Activated CD4-positive, alpha-beta T cell treated with anti-CD3 and anti-CD28 coated beads, Interleukin-2, amount 50 U/mL, for 16 hours (primary cell): ENCODE measurements around the gene CLEC4E.
"Not testable (repeated sequence)": the region's sequence is repeated elsewhere in the genome, so short reads cannot be mapped to it uniquely, and the experiment has no call there.

Experiments
- DNase-seq: peaks from one replicate; pipeline ENCODE4 v3.0.0-alpha.2; 2020

The CLEC4E gene, protein sequence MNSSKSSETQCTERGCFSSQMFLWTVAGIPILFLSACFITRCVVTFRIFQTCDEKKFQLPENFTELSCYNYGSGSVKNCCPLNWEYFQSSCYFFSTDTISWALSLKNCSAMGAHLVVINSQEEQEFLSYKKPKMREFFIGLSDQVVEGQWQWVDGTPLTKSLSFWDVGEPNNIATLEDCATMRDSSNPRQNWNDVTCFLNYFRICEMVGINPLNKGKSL

DNA sequence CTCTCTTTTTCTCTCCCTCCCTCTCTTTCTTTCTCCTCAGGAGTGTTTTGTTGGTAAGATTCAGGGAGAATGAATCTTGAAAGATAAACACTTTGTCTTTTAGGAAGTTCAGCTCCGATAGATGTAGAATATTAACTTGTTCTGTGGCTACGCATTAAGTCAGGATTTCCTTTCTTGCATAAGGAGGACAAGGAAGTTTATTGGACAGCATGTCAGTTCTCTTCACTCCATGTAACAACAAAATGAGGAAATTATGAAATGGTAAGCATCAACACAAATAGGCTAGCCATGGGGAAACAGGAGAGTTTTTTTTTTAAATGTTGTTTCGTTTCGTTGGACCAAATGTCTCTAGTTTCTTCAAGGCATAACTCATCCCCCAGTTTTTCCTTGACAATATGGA lies at the start of gene CLEC4E:
Gene CLEC4E (minus strand): TSS at position 75 of the 400 bp plus-strand sequence. CDS start 108 bp downstream, outside the sequence.
- DNase-seq, result not testable (repeated sequence)

DNA sequence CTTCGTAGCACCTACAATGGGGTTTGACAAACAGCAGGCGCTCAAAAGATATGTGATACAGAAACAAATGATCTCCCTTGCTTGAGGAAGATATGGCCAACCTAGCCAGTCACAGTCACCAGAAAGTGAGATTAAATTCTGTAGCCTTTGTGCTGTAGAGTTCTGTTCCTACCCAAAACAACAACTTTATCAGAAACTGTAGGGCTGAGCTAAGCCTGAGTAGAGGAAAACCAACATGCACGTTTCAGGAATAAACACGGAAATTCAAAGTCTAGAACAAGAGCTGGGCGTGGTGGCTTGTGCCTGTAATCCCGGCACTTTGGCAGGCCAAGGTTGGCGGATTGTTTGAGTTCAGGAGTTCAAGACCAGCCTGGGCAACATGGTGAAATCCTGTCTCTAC lies 49.0 kb upstream of the CLEC4E start:
- no peak for DNase-seq

DNA sequence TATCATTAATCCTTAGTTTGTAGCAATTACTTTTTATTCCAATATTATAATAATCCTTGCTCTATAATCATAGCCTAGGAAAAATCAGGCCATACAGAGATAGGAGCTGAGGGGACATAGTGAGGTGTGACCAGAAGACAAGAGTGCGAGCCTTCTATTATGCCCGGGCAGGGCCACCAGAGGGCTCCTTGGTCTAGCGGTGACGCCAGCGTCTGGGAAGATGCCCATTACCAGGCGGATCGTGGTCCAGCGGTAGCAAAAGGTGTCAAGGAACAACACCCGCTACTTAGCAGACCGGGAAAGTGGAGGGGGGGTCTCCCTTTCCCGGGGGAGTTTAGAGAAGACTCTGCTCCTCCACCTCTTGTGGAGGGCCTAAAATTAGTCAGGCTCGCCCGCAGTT lies 43.8 kb upstream of the CLEC4E start:
- not testable (repeated sequence) for DNase-seq

DNA sequence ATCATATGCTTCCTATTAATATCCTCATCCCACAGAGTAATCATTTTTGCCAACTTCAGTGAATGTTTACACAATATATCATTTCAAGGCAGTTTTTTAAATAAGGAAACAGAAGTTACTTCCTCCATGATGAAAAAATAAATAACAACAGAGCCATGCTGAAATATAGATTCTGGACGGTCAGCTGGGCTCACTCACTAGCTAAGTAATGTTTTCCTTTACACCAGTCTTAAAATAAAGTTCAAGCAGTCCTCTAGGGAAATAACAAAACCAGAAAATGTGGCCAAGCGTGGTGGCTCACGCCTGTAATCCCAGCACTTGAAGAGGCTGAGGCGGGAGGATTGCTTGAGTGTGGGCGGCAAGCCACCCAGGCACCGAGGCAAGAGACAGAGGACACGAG lies 43.3 kb upstream of the CLEC4E start:
- no peak for DNase-seq

DNA sequence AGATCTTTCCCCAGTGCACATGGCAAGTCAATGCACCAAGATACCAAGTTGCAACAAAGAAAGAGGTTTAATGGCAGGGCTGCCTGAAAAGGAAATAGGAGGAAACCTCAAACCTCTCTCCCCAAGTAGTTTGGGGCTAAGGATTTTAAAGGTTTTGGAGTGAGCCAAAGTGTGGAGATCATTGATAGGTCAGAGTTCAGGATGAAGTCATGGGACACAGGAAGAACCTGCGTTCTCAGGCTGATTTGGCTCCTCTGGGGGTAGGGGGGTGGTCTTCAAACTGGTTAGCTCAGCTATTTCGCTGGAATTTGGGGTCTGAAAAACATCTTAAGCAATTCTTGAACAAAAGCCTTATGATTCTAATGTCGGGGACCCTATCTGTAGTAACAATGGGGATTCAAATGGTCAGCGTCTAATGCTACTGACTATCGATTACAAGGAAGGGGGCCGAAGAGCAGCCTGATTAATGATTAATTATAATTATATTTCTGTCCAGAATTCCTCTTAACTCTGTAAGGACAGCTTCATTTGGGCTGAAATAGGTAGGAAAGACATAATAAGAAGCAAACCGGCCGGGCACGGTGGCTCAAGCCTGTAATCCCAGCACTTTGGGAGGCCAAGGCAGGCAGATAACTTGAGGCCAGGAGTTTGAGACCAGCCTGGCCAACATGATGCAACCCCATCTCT lies 40.5 kb upstream of the CLEC4E start:
- no peak for DNase-seq

DNA sequence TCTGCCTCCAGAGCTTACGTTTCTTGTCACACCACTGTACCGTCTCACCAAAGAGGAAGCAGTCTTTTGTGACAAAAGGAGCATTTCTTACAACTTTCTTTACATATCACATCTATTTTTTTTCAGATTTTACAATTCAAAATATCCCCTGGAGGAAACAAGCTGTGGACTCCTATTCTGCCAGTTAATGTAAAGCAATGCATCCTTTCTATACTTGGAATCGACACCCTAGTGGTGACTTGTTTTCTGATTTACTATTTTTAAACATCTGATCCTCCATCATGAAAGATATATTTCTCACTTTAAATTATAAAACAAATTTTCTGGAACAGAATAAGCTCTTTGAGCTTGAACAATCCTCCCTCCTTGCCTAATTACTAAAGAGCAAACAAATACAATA lies 37.2 kb upstream of the CLEC4E start:
- DNase-seq, result no peak

DNA sequence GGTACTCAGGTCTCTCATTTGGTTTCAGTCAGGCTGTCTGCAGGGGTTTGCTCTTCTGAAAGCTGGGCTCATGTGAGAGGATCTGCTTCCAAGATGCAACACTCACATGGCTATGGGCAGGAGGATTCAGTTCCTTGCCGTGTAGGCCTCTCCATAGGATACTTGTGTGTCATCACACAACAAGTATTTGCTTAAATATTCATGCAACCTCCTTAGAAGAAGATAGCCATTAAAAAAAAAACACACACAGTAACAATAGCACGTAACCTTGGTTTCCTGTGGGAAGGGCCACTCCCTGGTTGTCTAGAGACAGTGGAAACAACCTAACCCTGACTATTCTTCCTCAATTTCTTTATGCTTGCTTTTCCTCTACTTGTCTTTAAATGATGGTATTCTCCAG lies 31.8 kb upstream of the CLEC4E start:
- no peak for DNase-seq

DNA sequence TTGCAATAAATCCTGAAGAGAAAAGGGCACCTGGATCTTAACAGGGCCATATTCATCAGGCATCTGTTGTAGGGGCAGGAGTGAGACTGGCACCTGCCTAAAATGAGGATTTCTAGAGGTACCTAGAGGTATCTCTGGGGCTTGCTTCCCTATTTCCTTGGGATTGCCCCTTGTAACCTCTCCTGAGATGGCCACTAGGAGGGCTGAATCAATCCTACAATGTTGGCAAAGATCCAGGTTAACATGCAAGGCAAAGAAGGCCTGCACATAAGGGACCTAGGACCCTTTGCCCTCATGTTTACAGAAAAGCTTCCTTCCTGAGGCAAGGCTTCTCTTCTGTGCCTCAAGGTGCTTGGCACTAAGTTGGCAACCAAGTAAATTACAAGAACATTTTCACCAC lies 25.8 kb upstream of the CLEC4E start:
- DNase-seq, result no peak

DNA sequence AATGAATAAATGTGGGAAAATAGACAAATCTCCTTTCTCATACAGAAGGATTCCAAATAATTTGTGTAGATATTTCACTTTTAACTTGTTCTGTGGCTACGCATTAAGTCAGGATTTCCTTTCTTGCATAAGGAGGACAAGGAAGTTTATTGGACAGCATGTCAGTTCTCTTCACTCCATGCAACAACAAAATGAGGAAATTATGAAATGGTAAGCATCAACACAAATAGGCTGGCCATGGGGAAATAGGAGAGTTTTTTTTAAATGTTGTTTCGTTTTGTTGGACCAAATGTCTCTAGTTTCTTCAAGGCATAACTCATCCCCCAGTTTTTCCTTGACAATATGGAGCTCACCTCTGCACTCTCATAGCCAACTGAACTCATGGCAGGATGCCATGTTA lies 25.3 kb upstream of the CLEC4E start:
- DNase-seq, result not testable (repeated sequence)

DNA sequence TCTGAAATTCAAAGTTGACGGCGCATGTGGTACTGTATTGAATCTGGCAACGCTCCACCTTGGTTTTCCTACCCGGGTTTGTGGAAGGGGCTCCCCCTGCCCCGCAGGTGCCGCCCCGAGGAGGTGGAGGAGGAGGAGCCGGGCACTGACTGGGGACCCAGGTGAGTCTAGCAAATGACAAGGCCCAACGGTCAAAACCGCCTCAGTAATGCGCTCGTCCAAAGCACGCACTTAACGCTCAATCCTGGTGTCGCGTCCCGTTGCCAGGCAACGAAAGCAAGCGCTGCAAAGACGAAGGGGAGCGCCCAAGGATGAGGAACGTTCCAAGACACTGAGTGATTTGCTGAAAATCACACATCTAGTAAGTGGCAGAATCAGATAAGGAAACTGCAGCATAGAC lies 24.0 kb upstream of the CLEC4E start:
- no peak for DNase-seq

DNA sequence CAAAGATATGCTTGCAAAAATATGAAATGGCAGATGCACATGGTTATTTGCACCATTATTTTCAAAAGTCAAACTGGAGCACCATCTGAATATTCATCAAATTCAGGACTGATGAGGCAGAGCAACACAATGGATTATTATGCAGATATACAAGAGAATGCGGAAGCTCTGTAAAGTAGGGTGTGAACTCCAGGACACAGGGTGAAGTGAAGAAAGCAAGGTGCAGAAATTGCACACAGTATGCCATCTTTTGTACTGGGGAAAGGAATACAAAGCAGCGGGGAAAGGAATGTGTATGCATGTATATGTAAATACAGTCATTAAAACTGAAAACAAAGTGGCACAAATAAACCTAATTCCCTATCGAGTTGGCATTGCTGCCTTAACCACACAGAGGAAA lies 22.7 kb upstream of the CLEC4E start:
- no peak for DNase-seq

DNA sequence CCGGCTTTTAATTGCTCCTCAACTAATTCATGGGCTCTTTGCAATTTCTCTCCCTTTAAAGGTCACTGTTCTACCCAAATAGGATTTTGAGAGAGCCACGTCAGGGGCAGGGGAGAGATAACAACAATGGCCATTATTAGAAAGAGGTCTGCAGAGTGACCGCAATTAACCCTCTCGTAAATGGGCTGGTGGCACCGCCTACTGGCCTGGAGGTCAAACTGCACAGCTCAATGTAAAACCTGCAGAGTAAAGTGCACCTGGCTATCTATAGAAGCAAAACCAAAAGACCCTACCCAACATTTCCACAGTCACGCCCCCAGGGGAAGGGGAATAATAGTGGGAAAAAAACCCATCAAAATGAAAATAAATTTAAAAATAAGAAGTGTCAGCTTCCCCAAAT lies 21.6 kb upstream of the CLEC4E start:
- no peak for DNase-seq

DNA sequence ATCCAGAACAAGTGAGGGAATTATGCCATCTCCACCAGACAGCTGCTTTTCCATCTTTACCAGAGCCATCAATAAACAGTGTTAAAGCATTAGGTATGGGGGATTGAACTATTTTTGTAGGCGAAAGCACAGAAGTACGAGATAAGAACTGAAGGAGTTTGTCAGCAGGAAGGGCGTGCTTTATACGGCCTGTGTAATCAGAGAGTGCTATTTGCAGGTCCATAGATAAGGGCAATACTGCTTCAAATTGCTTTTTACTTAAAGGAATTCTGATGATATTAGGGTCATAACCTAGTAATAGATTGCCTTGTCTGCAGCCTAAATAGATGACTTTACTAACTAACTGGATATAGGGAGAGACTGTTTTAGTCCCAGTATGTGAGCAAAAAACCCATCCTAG lies 20.3 kb upstream of the CLEC4E start:
- no peak for DNase-seq

DNA sequence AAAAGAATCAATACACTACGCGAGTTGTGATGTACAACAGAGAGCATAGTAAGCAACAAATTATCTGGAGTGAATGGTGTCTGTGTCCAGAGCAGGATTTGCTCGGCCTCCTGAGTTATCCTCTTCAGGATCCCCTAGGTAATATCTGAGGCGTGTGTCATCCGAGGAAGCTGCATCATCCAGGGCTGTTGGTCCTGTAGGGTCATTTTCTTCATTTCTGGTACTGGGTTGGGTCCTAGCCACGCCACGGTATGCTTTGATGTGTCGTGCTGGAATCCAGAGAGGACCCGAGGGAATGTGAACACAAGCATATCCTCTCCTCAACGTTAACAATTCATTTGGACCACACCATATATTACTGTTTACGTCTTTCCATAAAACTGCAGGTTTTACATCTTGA lies 19.0 kb upstream of the CLEC4E start:
- DNase-seq, result no peak

DNA sequence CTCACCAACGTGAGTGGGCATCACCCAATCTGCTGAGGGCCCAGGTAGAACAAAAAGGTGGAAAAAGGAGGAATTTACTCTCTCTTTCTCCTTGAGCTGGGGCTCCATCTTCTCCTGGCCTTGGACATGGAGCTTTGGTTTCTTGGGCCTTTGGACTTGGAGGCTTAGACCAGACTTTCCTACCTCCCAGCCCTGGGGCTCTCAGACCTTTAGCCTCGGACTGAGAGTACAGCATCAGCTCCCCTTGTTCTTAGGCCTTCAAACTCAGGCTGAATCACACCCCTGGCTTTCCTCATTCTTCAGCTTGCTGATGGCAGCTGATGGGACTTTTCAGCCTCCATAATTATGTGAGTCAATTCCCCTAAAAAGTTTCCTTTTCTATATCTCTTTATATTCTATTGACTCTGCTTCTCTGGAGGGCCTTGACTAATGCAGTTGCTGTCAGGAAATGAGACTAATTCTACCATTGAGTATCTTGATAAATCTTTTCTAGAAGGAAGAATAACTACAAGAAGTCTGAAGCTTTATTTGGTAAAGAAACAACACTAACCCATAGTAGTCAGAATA lies 15.9 kb upstream of the CLEC4E start:
- DNase-seq, result no peak

DNA sequence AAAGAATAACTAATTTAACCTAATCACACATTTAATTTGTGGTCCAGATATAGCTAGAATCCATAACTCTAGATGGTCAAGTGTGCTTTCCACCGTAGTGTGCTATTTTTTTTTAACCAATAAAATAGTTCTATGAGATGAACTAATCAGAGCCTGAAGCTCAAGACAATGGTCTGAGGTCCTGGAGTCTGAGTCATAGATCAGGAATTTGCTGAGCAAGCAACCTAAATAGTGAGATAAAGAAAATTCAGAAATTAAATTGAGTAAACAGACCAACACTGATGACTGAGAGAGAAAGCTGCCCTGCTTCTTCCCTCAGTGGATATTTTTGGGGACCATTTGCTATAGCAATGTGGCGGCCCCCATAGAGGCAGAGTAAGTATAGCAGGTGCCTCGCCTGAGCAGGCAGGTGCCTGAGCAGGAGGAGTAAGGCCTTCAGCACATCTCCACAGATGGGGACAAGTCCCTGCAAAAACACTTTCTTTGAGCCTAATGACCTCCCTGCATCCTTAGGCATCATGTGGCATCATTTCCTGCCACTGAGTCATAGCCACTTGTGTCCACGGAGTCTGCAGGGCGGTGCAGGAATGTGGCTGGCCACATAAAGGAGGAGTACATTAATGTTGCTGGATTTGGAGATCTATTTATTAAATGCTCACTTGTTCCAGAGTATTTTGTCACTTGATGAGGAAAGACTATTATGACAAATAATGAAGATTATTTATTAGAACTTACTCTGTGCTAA lies 13.9 kb upstream of the CLEC4E start:
- DNase-seq, result no peak

DNA sequence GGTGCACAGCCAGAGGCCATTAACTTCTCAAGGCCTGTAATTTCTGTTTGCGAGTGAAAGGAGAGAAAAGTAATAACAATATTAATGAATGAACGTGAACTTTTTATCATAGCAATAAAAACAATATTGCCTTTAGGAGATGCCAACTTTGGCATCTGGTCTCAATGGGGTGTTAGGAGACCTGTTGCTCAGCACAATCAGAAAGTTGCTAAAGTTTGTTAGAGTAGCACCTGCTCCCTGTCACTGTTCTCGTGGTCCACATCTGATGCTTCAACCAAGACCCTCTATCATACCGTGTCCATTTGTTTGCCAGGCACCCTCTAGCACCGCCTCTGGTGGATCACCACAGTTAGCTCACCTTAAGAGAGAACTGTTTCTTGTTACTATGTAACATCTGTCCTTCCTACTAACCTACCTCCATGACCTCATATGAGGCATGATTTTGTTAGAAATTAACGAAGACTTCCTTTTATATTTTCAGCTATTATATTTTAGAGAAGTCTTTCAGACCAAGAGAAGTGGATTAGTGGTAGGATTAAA lies 12.5 kb upstream of the CLEC4E start:
- DNase-seq, result no peak

DNA sequence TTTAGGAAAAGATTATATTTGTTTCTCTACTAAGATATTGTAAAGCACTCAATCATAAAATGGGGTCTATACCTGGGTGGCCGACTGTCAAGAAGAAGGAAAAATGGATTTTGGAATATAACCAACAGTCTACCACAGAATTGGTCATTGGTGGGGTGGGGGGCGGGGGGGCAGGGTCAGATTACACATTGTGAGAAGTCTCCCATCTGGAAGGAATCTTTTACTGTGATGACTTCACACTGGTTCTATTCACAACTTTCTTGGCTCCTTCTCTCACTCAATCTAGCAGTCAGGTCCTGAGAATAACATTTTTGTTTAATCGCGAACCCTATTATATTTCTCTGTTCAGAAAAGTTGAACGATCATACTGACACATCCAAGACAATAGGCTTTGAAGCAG lies 8.7 kb upstream of the CLEC4E start:
- DNase-seq, result no peak

DNA sequence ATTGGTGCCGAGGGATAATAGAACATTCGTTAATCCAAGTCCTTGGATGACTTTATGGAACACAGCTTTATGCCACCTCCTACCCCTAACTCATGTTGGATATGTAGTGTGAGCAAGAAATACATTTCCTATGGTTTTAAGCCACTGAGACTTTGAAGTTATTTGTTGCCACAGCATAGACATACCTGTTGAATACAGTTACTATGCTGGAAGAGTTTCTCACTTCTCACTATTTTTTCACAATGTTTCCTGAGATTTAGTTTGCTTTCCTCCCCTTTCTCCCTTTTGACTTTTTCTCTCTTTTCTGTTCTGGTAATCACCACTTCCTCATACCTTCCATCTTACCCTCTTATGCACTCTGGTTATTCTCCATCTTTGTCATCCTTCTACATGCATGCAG lies 7.5 kb upstream of the CLEC4E start:
- DNase-seq, result no peak

DNA sequence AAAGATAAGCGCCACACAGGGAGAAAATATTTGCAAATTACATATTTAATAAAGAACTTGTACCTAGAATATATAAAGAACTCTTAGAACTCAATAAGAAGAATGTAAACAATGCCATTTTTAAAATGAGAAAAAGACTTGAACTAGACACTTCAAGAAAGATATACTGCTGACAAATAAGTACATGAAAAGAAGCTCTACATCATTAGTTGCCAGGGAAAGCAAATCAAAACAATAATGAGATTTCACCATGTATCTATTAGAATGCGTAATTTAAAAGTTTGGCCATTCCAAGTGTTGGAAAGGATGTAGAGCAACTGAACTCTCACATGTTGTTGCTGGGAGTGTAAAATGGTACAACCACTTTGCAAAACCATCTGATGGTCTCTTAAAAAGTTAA lies 6.9 kb upstream of the CLEC4E start:
- no peak for DNase-seq

DNA sequence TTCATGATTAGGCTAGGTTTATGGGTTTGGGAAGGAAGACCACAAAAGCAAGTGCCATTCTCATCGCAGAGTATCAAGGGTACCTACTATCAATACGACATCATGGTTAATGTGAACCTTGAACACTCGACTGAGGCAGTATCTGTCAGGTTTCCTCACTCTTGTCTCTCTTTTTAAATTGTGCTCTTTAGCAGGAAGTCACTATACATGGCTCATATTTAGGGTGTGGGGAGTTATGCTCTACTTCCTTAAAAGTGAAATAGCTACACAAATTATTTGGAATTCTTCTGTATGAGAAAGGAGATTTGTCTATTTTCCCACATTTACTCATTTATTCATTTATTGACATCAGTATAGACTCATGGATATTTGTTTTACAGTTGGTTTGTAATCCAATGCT lies 5.9 kb upstream of the CLEC4E start:
- DNase-seq, result no peak

DNA sequence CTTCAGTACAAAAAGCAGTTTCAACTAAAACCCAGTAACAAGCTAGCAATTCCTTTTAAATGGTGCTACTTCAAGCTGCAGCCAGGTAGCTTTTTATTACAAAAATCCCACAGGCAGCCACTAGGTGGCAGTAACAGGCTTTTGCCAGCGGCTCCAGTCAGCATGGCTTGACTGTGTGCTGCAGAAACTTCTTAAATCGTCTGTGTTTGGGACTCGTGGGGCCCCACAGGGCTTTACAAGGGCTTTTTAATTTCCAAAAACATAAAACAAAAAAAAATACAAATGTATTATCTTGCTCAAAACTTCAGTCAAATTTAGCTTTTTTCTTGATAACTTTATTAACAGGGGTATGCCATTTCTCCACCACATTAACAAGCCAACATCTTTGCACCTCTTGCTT lies 3.6 kb upstream of the CLEC4E start:
- DNase-seq, result peak; percentile 72

DNA sequence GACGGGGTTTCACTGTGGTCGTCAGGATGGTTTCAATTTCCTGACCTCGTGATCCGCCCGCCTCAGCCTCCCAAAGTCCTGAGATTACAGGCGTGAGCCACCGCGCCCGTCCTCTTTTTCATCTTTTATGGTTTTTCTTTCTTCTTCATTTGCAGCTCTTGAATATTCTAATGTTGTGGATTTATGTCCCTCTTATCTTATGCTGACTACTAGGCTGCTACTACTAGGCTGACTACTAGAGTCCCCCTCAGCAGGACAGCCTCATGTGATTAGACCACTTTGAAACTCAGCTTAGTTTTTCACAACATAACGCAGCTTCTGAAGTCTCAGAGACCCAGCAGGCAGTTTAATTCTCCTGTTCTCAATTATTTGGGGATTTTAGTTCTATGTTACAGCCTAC lies 857 bp upstream of the CLEC4E start:
- no peak for DNase-seq

DNA sequence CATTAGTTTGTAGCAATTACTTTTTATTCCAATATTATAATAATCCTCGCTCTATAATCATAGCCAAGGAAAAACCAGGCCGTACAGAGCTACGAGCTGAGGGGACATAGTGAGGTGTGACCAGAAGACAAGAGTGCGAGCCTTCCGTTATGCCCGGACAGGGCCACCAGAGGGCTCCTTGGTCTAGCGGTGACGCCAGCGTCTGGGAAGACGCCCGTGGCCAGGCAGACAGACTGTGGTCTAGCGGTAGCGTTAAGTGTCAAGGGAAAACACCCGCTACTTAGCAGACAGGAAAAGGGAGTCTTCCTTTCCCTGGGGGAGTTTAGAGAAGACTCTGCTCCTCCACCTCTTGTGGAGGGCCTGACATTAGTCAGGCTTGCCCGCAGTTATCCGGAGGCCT lies 2.9 kb downstream of the CLEC4E start:
- DNase-seq, result not testable (repeated sequence)
